ENCODE measurements around the gene RBFOX1.

Gene RBFOX1

DNA sequence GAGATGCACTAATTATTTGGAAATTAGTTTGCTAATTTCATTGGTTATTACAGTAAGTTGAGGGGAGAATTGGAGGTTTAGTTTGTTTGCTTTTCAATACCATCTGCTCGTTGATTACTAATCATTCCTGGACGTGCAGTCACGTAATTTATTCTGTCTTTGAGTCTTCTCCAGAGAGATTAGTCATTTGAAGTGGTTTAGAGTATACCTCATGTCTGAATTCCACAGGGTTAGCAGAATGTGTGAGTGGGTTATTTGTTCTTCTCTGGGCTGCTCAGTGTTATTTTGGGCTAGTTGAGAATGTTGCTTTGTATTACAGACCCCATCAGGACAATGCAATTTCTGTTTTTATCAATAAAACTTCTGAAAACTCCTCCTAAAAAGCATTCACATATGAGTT lies 265.0 kb downstream of the RBFOX1 start:
- H3F3A ChIP-seq (ENCODE audit: low read depth) = no peaks in the 10 kb centered on the region
- no peaks in the 10 kb centered on the region for H3K79me2 ChIP-seq (ENCODE audit: insufficient read depth, low read length)
- H2AFZ ChIP-seq (ENCODE audit: low read length) = no peak overlapping the region
- no peak overlapping the region for H3K4me3 ChIP-seq (ENCODE audit: low read length, poor library complexity, severe bottlenecking)
- no peaks in the 10 kb centered on the region for H3K9me2 ChIP-seq (replicated peaks; ENCODE audit: low read depth, low read length)
- H3K4me1 ChIP-seq (ENCODE audit: insufficient read depth, low read length, poor library complexity, severe bottlenecking) = no peaks in the 10 kb centered on the region
- H4K20me1 ChIP-seq (ENCODE audit: insufficient read depth, low read length, poor library complexity, severe bottlenecking) = no peaks in the 10 kb centered on the region
- TF ChIP-seq EZH2phosphoT487 (IDR thresholded peaks at IDR 0.05; ENCODE audit: borderline replicate concordance) = no peak
- TF ChIP-seq, protein P1, sequence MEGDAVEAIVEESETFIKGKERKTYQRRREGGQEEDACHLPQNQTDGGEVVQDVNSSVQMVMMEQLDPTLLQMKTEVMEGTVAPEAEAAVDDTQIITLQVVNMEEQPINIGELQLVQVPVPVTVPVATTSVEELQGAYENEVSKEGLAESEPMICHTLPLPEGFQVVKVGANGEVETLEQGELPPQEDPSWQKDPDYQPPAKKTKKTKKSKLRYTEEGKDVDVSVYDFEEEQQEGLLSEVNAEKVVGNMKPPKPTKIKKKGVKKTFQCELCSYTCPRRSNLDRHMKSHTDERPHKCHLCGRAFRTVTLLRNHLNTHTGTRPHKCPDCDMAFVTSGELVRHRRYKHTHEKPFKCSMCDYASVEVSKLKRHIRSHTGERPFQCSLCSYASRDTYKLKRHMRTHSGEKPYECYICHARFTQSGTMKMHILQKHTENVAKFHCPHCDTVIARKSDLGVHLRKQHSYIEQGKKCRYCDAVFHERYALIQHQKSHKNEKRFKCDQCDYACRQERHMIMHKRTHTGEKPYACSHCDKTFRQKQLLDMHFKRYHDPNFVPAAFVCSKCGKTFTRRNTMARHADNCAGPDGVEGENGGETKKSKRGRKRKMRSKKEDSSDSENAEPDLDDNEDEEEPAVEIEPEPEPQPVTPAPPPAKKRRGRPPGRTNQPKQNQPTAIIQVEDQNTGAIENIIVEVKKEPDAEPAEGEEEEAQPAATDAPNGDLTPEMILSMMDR (conservative IDR thresholded peaks at IDR 0.05; ENCODE audit: low read length) = no peak
- no peaks in the 10 kb centered on the region for H3K36me3 ChIP-seq (ENCODE audit: insufficient read depth, low read length)
- H3K9me3 ChIP-seq (ENCODE audit: insufficient read depth, low read depth, low read length) = no peaks in the 10 kb centered on the region
- no peak overlapping the region for H3K4me2 ChIP-seq (ENCODE audit: low read depth, low read length, poor library complexity, severe bottlenecking)
- no peak overlapping the region for H3K9ac ChIP-seq (ENCODE audit: low read depth, low read length, poor library complexity, severe bottlenecking)
- H3K27me3 ChIP-seq (ENCODE audit: insufficient read depth, low read length, poor library complexity, severe bottlenecking) = no peaks in the 10 kb centered on the region

DNA sequence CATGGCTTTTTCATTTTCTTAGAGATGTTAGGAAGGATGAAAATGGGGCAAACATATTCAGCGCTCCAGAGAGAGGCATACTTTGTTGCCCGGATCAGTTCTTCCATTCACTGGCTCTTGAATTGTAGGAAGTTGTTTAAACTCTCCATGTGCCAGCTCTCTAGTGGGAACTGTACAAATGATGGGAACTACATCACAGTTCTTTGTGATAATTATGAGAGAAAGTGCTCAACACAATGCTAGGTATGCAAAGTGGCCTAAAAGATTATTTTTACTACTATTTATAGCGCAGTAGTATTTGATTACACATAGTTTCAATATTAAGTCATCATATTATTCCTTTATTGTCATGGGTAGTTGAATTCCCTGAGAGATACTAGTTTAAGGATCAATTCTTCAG lies 268.5 kb downstream of the RBFOX1 start:
- H3K9me3 ChIP-seq (ENCODE audit: insufficient read depth, low read depth, low read length) = no peaks in the 10 kb centered on the region
- H3K4me3 ChIP-seq (ENCODE audit: low read length, poor library complexity, severe bottlenecking) = no peak overlapping the region
- no peak overlapping the region for H2AFZ ChIP-seq (ENCODE audit: low read length)
- no peaks in the 10 kb centered on the region for H3K36me3 ChIP-seq (ENCODE audit: insufficient read depth, low read length)
- no peaks in the 10 kb centered on the region for H3F3A ChIP-seq (ENCODE audit: low read depth)
- H3K27me3 ChIP-seq (ENCODE audit: insufficient read depth, low read length, poor library complexity, severe bottlenecking) = no peaks in the 10 kb centered on the region
- H3K9ac ChIP-seq (ENCODE audit: low read depth, low read length, poor library complexity, severe bottlenecking) = no peak overlapping the region
- H3K4me1 ChIP-seq (ENCODE audit: insufficient read depth, low read length, poor library complexity, severe bottlenecking) = no peaks in the 10 kb centered on the region
- H3K9me2 ChIP-seq (replicated peaks; ENCODE audit: low read depth, low read length) = no peaks in the 10 kb centered on the region
- TF ChIP-seq, protein P1 (conservative IDR thresholded peaks at IDR 0.05; ENCODE audit: low read length) = no peak
- TF ChIP-seq EZH2phosphoT487 (IDR thresholded peaks at IDR 0.05; ENCODE audit: borderline replicate concordance) = no peak
- H3K4me2 ChIP-seq (ENCODE audit: low read depth, low read length, poor library complexity, severe bottlenecking) = no peak overlapping the region
- no peaks in the 10 kb centered on the region for H4K20me1 ChIP-seq (ENCODE audit: insufficient read depth, low read length, poor library complexity, severe bottlenecking)
- no peaks in the 10 kb centered on the region for H3K79me2 ChIP-seq (ENCODE audit: insufficient read depth, low read length)

DNA sequence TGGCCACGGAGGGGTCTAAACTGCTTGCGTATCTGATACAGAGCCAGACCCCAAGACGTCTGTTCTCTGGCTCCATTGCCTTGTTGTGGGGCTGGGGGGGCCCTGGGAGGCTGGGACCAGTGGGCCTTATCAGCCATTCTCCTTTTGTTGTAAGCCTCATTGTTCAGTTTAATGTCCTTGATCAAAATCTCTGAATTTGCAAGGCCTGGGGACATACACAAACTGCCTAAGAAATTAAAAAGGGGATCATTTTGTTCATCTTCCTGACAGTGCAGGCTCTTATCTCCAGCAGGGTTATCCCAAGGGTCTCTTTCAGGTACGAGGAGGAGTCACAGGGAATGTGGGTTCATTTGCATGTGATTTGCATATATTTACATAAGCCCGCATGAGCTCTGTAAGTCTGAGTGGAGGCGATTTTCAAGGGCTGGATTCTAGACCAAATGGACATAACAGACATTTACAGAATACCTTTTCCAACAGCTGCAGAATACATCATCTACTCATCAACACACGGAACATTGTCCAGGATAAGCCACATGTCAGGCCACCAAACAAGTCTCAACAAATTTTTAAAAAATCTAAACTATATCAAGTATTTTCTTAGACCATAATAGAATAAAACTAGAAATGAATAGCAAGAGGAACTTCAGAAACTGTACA lies 269.8 kb downstream of the RBFOX1 start:
- no peak overlapping the region for H3K4me2 ChIP-seq (ENCODE audit: low read depth, low read length, poor library complexity, severe bottlenecking)

More for the DNA sequence above, 269.8 kb downstream of the RBFOX1 start:
- Histone ChIP-seq H3K9me3 (ENCODE audit: insufficient read depth, low read depth, low read length) (no peaks in the 10 kb centered on the region), H3K27me3 (ENCODE audit: insufficient read depth, low read length, poor library complexity, severe bottlenecking) (no peaks in the 10 kb centered on the region), H3K4me3 (ENCODE audit: low read length, poor library complexity, severe bottlenecking) (no peak overlapping the region), H3K79me2 (ENCODE audit: insufficient read depth, low read length) (no peaks in the 10 kb centered on the region), H2AFZ (ENCODE audit: low read length) (no peak overlapping the region), H3K36me3 (ENCODE audit: insufficient read depth, low read length) (no peaks in the 10 kb centered on the region), H3K9ac (ENCODE audit: low read depth, low read length, poor library complexity, severe bottlenecking) (no peak overlapping the region), H3F3A (ENCODE audit: low read depth) (no peaks in the 10 kb centered on the region), H3K4me1 (ENCODE audit: insufficient read depth, low read length, poor library complexity, severe bottlenecking) (no peaks in the 10 kb centered on the region), H4K20me1 (ENCODE audit: insufficient read depth, low read length, poor library complexity, severe bottlenecking) (no peaks in the 10 kb centered on the region), H3K9me2 (replicated peaks; ENCODE audit: low read depth, low read length) (no peaks in the 10 kb centered on the region)
- TF ChIP-seq EZH2phosphoT487 (IDR thresholded peaks at IDR 0.05; ENCODE audit: borderline replicate concordance) = no peak
- TF ChIP-seq, protein P1 (conservative IDR thresholded peaks at IDR 0.05; ENCODE audit: low read length) = no peak
